GM19025 (cell line): ENCODE measurements around the gene TRAPPC12.
"Not testable (repeated sequence)": the region's sequence is repeated elsewhere in the genome, so short reads cannot be mapped to it uniquely, and the experiment has no call there.

ENCODE experiments used
- ATAC-seq: cut with Tn5 transposase; IDR thresholded peaks from one replicate; pipeline ENCODE4 v1.9.1; 2021; ENCODE audit warnings: mild to moderate bottlenecking, low read depth, moderate library complexity; ENCODE audit not compliant: unreplicated experiment

TRAPPC12 gene

GRCh38 chr2:3482363-3482821, 102.9 kb downstream of the TRAPPC12 start:
- ATAC-seq: no peak

GRCh38 chr2:3483227-3483985, 103.9 kb downstream of the TRAPPC12 start:
- ATAC-seq: no peak

- ATAC-seq: no peak
Measured at GRCh38 chr2:3483986-3484960, 104.8 kb downstream of the TRAPPC12 start.

DNA sequence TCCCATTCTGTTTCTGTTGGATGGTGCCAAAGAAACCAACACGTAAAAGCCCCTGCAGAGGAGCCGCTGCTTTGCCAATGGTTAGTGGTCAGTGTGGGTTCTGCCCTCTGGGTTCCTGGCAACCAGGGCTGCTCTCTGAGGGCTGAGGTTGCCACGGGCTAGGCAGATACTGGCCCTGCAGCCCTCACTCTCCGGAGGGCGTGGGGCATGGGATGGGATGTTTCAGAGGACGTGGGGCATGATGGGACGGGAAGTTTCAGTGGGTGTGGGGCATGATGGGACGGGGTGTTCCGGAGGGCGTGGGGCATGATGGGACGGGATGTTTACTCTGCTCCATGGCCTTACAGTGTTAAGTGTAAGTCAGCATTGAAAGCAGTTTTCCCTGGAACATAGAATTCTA, 105.7 kb downstream of the TRAPPC12 start:
- no peak for ATAC-seq

DNA sequence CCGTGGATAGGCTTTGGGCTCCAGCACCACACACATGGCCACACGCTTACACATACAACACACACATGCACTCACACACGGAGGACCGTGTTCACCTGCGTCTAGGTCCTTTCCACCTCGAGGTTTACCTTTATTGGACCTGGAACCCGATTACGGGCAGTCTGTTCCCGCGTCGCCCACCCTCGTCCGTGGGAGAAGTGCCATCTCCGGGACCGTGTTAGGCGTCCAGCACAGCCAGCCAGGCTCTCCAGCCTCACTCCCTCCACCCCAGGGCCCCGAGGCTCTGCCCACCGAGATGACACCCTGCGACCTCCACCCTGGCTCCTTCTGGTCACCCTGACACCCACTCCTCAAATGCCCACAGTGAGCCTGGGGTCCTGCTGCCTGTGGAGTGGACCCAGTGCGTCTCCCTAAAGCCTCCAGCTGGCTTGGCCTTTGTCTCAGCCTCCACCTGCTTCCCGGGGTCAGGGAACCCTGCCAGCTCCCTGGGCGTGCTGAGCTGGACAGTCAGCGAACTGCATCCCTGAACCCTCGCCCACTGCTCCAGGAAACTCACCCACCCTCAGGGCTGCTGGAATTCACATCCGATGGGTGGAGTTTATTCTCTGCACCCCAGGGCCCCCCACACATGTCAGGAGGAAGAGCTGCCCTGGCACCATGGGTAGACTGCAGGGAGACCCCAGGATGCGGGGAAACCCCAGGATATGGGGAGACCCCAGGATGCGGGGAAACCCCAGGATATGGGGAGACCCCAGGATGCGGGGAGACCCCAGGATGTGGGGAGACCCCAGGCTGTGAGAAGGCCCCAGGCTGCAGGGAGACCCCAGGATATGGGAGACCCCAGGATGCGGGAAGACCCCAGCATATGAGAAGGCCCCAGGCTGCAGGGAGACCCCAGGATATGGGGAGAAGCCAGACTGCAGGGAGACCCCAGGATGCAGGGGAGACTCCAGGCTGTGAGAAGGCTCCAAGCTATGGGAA, 106.8 kb downstream of the TRAPPC12 start:
- ATAC-seq: no peak

DNA sequence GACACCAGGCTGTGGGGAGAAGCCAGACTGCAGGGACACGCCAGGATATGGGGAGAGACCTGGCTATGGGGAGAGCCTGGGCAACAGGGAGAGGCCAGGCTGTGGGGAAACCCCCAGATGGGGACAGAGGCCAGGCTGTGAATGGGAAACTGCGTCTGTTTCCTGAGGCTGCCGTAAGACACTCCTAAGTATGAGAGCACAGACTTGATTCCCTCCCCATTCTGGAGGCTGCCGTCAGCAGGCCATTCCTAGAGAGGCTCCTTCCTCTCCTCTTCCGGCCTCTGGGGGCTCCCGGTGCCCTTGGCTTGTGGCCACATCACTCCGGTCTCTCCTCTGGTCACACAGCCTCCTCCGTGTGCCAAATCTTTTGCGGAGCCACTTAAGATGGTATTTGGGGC, 107.5 kb downstream of the TRAPPC12 start:
- ATAC-seq: no peak

DNA sequence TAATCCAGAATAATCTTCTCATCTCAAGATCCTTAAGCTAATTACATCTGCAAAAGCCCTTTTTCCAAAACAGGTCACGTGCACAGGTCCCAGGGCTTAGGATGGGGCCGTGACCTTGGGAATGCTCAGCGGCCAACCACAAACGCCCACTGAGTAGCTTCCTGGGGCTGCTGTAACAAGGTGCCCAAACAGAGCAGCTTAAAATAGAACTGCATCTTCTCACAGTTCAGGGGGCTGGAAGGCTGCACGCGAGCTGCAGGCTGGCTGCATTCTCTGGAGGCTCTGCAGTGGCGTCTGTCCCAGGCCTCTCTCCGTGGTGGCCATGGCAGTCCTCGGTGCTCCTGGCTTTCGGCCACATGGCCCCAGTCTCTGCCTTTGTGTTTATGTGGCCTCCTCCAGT, 107.9 kb downstream of the TRAPPC12 start:
- ATAC-seq: no peak

DNA sequence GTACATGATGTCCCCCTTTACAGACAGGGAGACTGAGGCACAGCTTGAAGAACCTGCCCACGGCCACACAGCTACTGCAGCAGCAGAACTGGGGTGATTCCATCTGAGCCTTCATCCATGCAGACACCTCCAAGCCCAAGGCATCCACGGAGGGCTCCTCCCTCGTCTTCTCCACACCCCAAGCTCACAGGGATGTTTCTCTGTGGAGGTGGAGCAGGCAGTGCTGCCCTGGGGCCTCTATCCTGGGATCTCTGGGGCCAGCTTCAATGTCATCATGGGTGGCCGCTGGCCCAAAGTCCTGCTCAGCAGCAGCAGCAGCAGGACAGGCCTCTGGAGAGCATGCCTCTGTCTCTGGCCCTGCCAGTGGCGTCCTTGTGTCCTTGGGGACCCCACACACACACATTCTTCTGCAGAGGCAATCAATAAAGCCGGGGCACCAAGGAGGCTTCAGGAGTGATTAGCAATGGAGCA, 108.6 kb downstream of the TRAPPC12 start:
- no peak for ATAC-seq

DNA sequence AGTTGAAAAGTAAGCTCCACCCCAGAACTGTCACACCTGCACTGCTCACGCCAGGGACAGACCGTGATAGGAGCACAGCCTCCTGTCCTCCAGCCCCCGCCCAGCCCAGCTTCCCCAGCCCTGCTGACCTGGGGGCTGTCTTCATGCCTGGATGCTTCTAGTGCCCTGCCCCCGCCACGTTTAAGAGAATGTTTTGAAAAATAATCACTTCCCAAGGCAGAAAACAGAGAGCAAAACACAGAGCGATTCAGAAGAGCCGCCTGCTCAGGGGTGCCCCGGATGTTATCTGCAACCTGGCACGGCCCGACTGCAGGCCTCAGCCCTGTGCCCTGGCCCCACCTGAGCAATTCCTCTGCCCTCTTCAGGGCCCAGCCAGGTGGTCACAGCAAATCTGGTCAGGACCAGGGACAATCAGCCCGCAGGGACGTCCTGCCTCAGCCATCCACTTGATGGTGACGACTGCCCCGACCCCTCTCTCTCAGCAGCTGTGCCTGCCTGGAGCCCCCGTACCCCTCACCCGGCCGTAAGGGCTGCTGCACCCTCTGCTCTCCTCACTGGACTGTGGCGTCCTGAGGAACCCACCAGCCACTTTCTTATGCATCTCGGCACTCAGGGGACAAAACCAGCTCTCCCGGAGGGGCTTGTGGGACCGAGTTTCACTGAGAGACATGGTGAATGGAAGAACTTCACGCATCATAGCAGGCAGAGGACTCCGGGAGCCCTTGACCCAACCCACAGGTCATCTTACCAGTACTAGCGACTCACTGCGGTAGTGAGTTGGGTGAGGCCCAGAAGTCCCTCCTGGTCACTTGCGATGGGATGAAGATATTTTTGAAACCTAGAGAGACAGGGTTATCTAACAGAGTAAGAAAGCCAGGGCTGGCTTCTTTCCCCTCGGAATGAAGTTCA, 109.6 kb downstream of the TRAPPC12 start:
- no peak for ATAC-seq

DNA sequence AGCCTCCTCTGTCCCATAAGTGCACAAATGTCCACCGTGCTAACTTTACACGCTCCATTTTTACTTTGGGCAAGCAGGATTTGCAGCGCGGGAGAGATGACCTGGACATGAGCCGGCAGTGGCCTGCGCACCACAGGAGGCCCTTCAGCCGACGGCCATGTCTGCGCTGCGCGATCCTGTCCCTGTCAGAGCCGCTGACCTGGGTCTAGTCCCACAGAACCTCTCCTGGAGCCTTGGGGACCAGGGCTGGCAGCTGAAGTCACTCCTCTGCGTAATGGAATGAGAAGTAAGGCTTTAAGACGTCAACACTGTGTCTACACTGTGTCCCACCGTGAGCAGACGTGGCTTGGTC, 110.2 kb downstream of the TRAPPC12 start:
- ATAC-seq: no peak

GRCh38 chr2:3490191-3491170, 111.0 kb downstream of the TRAPPC12 start:
- no peak for ATAC-seq

DNA sequence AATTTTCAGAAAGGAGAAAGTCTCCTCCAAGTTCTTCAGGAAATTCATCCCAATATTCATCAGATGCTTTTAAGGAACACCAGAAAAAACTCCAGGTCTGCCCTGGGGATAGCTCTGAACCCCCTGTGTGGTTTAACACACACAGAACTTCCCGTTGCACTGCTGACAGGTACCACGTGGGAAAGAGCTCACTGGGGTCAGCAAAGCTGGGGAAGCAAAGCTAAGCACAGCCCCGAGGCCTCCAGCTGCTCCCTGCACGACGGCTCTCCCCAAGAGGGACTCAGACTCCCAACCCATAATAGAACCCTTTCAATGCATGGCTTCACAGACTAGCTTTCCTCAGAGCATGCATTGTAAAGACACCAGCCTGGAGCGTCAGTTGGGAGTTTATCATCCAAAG, 111.8 kb downstream of the TRAPPC12 start:
- ATAC-seq: no peak

- ATAC-seq: no peak
Measured at GRCh38 chr2:3491716-3492474, 112.4 kb downstream of the TRAPPC12 start.

- not testable (repeated sequence) for ATAC-seq
Measured at GRCh38 chr2:3492475-3492787, 112.9 kb downstream of the TRAPPC12 start.

- no peak for ATAC-seq
Measured at GRCh38 chr2:3492951-3493614, 113.6 kb downstream of the TRAPPC12 start.

DNA sequence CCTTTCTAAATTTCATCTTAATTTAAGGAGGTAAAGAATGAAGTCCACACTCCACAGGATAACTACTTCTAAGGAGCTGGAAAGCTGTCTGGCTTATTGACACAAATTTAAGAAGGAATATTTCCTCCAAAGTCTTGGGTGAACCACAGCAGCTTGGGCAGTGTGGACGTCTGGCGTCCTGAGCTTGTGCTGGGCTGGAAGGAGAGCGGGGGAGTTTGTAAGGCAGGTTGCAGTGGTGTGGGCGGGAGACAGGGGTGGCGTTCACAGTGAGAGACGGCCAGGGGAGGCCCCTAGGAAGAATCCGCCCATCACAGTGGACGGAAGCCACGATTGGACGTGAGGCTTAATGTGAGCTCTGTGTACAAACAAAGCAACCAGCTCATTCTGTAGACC, 114.1 kb downstream of the TRAPPC12 start:
- ATAC-seq: no peak
